GM12878 (cell line): Measurements from ENCODE around the gene DSTN. TPM values are rescaled to one million over a fixed set of nuclear protein-coding genes. Genes with fewer than 3 reads are reported as not detected.

Source experiments
- ATAC-seq: fragments of 200-7000 bp; cut with Tn5 transposase; 3 replicates; pipeline ENCODE4 v1.9.1; 2020; ENCODE audit warnings: mild to moderate bottlenecking, moderate library complexity
- BruUV-seq: library from RNA; stranded (reverse); fragments of 400-500 nt; replicated peaks from 2 replicates; lab custom pipeline; 2021; lab: Mats Ljungman, UMichigan
- CTCF ChIA-PET: fragments of 300-600 bp; sonication (Branson Sonifier 250); formaldehyde crosslinking; extraction: SDS; loops from one replicate; lab custom pipeline; 2021; ENCODE audit warnings: inconsistent platforms; lab: Yijun Ruan, JAX
- POLR2A ChIA-PET: fragments of 350-600 bp; formaldehyde crosslinking; extraction: SDS; loops from one replicate; lab custom pipeline; 2021; ENCODE audit warnings: inconsistent platforms; lab: Charles Lee
- RAD21 ChIA-PET: fragments of 300-600 bp; sonication (Branson Sonifier 250); formaldehyde crosslinking; loops from one replicate; lab custom pipeline; 2023; ENCODE audit warnings: antibody characterized with exemption; ENCODE audit not compliant: unreplicated experiment; lab: Charles Lee
- SMC1A ChIA-PET: fragments of 300-600 bp; sonication (Branson Sonifier 250); formaldehyde crosslinking; loops from one replicate; lab custom pipeline; 2023; ENCODE audit not compliant: unreplicated experiment, uncharacterized antibody; lab: Charles Lee
- DNase-seq: peaks from one replicate; pipeline ENCODE4 v3.0.0-alpha.2; 2011; ENCODE audit warnings: low read depth, low spot score
- FAIRE-seq: peaks from 3 replicates; lab custom pipeline; 2011; peaks lifted over from hg19 to GRCh38; lab: Jason Lieb, UNC
- H2AFZ ChIP-seq: 2 replicates; pipeline ENCODE4 v1.6.0; 2011; ENCODE audit warnings: low read depth, low read length, control low read depth; ENCODE audit not compliant: control insufficient read depth
- H3K27ac ChIP-seq: 2 replicates; pipeline ENCODE4 v1.5.1; 2011; ENCODE audit warnings: control low read depth; ENCODE audit not compliant: control insufficient read depth, insufficient read depth
- H3K27me3 ChIP-seq, 2 experiments: replicated peaks in 1 of 2; 2 replicates each; pipeline versions ENCODE4 v1.6.0 to v1.6.1; 2011; ENCODE audit warnings: low read length in 1 of 2; ENCODE audit not compliant: control insufficient read depth in 2 of 2, insufficient read depth in 2 of 2
- H3K36me3 ChIP-seq, 2 experiments: 2 replicates each; pipeline ENCODE4 v1.5.1; 2011; ENCODE audit warnings: low read length in 1 of 2; ENCODE audit not compliant: control insufficient read depth in 2 of 2, insufficient read depth in 2 of 2
- H3K4me1 ChIP-seq: 2 replicates; pipeline ENCODE4 v1.6.1; 2011; ENCODE audit warnings: mild to moderate bottlenecking, low read length, moderate library complexity, mixed read lengths; ENCODE audit not compliant: control insufficient read depth, insufficient read depth
- H3K4me2 ChIP-seq: 2 replicates; pipeline ENCODE4 v1.6.0; 2011; ENCODE audit warnings: control low read depth; ENCODE audit not compliant: control insufficient read depth, insufficient read depth
- H3K4me3 ChIP-seq: fragments of 200-600 bp; sonication (generic); 2 replicates; pipeline ENCODE4 v1.5.1; 2016
- H3K79me2 ChIP-seq: 2 replicates; pipeline ENCODE4 v1.6.0; 2011; ENCODE audit warnings: low read length; ENCODE audit not compliant: control insufficient read depth, insufficient read depth
- H3K9ac ChIP-seq: 2 replicates; pipeline ENCODE4 v1.8.0; 2011; ENCODE audit warnings: low read length, control low read depth, mixed read lengths; ENCODE audit not compliant: control insufficient read depth, insufficient read depth
- H3K9me3 ChIP-seq: replicated peaks from 3 replicates; pipeline ENCODE4 v1.5.1; 2011; ENCODE audit warnings: mild to moderate bottlenecking, low read length; ENCODE audit not compliant: control insufficient read depth, insufficient read depth
- H4K20me1 ChIP-seq: 2 replicates; pipeline ENCODE4 v1.6.0; 2011; ENCODE audit not compliant: control insufficient read depth, insufficient read depth
- YBX1 ChIP-seq: fragments of 450-650 bp; IDR thresholded peaks from 2 replicates; pipeline ENCODE4 v1.6.1; 2016; ENCODE audit warnings: antibody characterized with exemption
- ZZZ3 ChIP-seq: IDR thresholded peaks from 2 replicates; pipeline ENCODE4 v1.6.1; 2011; ENCODE audit warnings: low read depth; ENCODE audit not compliant: control insufficient read depth, insufficient read length
- WGBS: methylation state at CpG from one replicate; pipeline ENCODE4 v1.1.6; 2016; ENCODE audit warnings: low lambda C conversion rate; ENCODE audit not compliant: insufficient replicate concordance, insufficient coverage; ENCODE audit errors: missing lambda C conversion rate; 5-methylcytosine and 5-hydroxymethylcytosine counted together
- in situ Hi-C: fragments of 300-500 bp; cut with MboI; formaldehyde crosslinking; loops from 9 replicates; pipeline ENCODE4 v1.14.3; 2018; ENCODE audit warnings: mixed read lengths
- intact Hi-C: fragments of 100-400 bp; cut with micrococcal nuclease; formaldehyde crosslinking; loops from one replicate; pipeline ENCODE4 v1.14.2; 2022; ENCODE audit not compliant: unreplicated experiment
- polyA plus RNA-seq, 11 experiments: library from polyadenylated mRNA; depleted of rRNA in 4 of 11; unstranded in 6 of 11; stranded (reverse) in 5 of 11; fragments of >200 nt; fragmentation: Nextera tagmentation in 4 of 11; fragmentation: Illumina TruSeq in 1 of 11; extraction: Ambion mirVana in 4 of 11; extraction: Trizol in 1 of 11; gene quantifications; 1 replicate in 1 of 11; 2 replicates in 10 of 11; pipeline versions ENCODE4 v1.2.1 to v1.2.3, GENCODE V29; 2011 to 2016; ENCODE audit warnings: inconsistent platforms in 2 of 11, missing spikeins in 2 of 11, low read depth in 1 of 11
- total RNA-seq, 4 experiments: library from RNA; depleted of rRNA in 3 of 4; stranded (reverse); fragments of >200 nt in 3 of 4; fragmentation: Illumina TruSeq in 1 of 4; extraction: Trizol in 1 of 4; gene quantifications; 2 replicates each; pipeline versions ENCODE4 v1.2.1 to v1.2.3, GENCODE V29; 2013 to 2021

DSTN gene
- total and polyA plus RNA-seq, 10 of the 15 experiments (the other 5 are each of a cell fraction or from before 2014, with no cell fraction given) = 26.7 to 137 (median 40.8) TPM

DNA sequence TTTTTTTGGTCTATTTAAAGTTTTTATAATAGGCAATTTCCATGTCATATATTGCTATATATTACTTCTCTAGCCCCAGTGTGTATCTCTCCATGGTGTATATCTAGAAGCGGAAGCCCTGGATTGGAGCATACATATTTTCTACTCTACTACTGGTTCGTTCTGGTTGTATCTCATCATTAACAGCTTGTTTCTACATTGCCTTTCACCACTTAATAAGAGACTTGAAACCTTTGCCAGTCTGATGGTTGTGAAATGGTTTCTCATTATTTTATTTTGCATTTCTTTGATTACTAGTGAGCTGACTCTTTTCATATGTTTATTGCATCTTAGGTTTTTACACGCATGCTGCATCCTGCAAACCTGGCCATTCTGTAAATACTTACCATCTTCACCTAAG lies 3.6 kb downstream of the DSTN start:
- SMC1A ChIA-PET = interaction anchor here (0.6 to 1.6 kb wide), 6 partner anchors 9 to 29 kb away, joined by 3 to 4 read pairs (median 3); no protein-coding TSS in a partner anchor
- no TSS peak for BruUV-seq
- H3K4me3 ChIP-seq = no peak overlapping the region
- H3K4me2 ChIP-seq = no peak overlapping the region
- POLR2A ChIA-PET = interaction anchor here (0.8 to 1.0 kb wide), 3 partner anchors 9 to 427 kb away, joined by 3 to 6 read pairs (median 4); no protein-coding TSS in a partner anchor
- H2AFZ ChIP-seq = no peak overlapping the region
- no peak overlapping the region for H3K9ac ChIP-seq
- ATAC-seq = no peak
- FAIRE-seq = no peak
- H3K27me3 ChIP-seq = no peaks in the 10 kb centered on the region
- intact Hi-C loops (no loop called here), in situ Hi-C loops (no loop called here)
- CTCF ChIA-PET = interaction anchor here (1.2 to 2.2 kb wide), 4 partner anchors 109 to 423 kb away, joined by 3 to 7 read pairs (median 4); partner anchors contain the start of gene RRBP1
- H3K27ac ChIP-seq = no peak overlapping the region
- no peak for DNase-seq
- no peak for TF ChIP-seq ZZZ3
- RAD21 ChIA-PET = interaction anchor here (1.0 to 1.2 kb wide), 3 partner anchors 16 to 68 kb away, joined by 3 read pairs; no protein-coding TSS in a partner anchor
- 97% methylated on average over 3 of the region's 3 CpGs for WGBS
- H3K79me2 ChIP-seq = peaks cover 11% of the 10 kb centered on the region
- peaks cover 4% of the 10 kb centered on the region for H3K4me1 ChIP-seq
- H4K20me1 ChIP-seq = no peaks in the 10 kb centered on the region
- H3K36me3 ChIP-seq = no peaks in the 10 kb centered on the region
- no peaks in the 10 kb centered on the region for H3K9me3 ChIP-seq

GRCh38 chr20:17576215-17576614 lies 6.3 kb downstream of the DSTN start:
- H3K79me2 ChIP-seq = peaks cover 6% of the 10 kb centered on the region
- in situ Hi-C loops = no loop called here
- 93% methylated on average over 8 of the region's 8 CpGs for whole genome bisulfite sequencing

More at GRCh38 chr20:17576215-17576614, 6.3 kb downstream of the DSTN start:
- TF ChIP-seq YBX1 = no peak
- TF ChIP-seq, all 136 proteins: peak for 0
- FAIRE-seq (no peak), DNase-seq (no peak), ATAC-seq (no peak)
- no peaks in the 10 kb centered on the region for H3K36me3 ChIP-seq
- RAD21 ChIA-PET = interaction anchor here (1.5 kb wide), 1 partner anchor 362 kb away, joined by 3 read pairs; no protein-coding TSS in a partner anchor
- H3K4me2 ChIP-seq = no peak overlapping the region
- SMC1A ChIA-PET = interaction anchor here (1.2 to 1.6 kb wide), 2 partner anchors 8 to 36 kb away, joined by 3 read pairs; no protein-coding TSS in a partner anchor
- no peaks in the 10 kb centered on the region for H3K9me3 ChIP-seq
- H3K27ac ChIP-seq = no peak overlapping the region
- H4K20me1 ChIP-seq = no peaks in the 10 kb centered on the region
- intact Hi-C loops = no loop called here
- no peak overlapping the region for H3K9ac ChIP-seq
- no peaks in the 10 kb centered on the region for H3K27me3 ChIP-seq
- H2AFZ ChIP-seq = no peak overlapping the region
- no peaks in the 10 kb centered on the region; the same call in 1 of the 2 replicates for H3K4me1 ChIP-seq
- CTCF ChIA-PET = no interaction called here
- POLR2A ChIA-PET = no interaction called here
- no peak overlapping the region for H3K4me3 ChIP-seq
- BruUV-seq = no TSS peak
